BJ (cell line): ENCODE data around the gene C1QTNF1. TPM values are rescaled to one million over a fixed set of nuclear protein-coding genes. Genes with fewer than 3 reads are reported as not detected.
A peak's percentile ranks its signal among the peaks of the same experiment; 100 is the strongest.

Experiments used
- CTCF ChIA-PET: fragments of 350-600 bp; formaldehyde crosslinking; extraction: SDS; loops from one replicate; lab custom pipeline; 2021; ENCODE audit warnings: antibody characterized with exemption, inconsistent platforms; lab: Yijun Ruan, JAX
- POLR2A ChIA-PET: fragments of 300-600 bp; sonication (Branson Sonifier 250); formaldehyde crosslinking; extraction: SDS; loops from one replicate; lab custom pipeline; 2021; ENCODE audit warnings: antibody characterized with exemption; lab: Charles Lee
- DNase-seq: peaks from one replicate; pipeline ENCODE4 v3.0.0-alpha.2; 2011; ENCODE audit warnings: low read depth
- H3K27me3 ChIP-seq: 2 replicates; pipeline ENCODE4 v1.6.0; 2011; ENCODE audit warnings: low read length; ENCODE audit not compliant: control insufficient read depth, insufficient read depth
- H3K36me3 ChIP-seq: 2 replicates; pipeline ENCODE4 v1.5.1; 2011; ENCODE audit warnings: low read length; ENCODE audit not compliant: control insufficient read depth, insufficient read depth
- H3K4me3 ChIP-seq: 2 replicates; pipeline ENCODE4 v1.5.1; 2011; ENCODE audit warnings: low read depth, mild to moderate bottlenecking, control low read depth, low read length
- CTCF ChIP-seq: IDR thresholded peaks from 2 replicates; pipeline ENCODE4 v1.5.1; 2011; ENCODE audit warnings: low read depth, mild to moderate bottlenecking, control low read depth, inconsistent platforms, low read length, moderate library complexity; ENCODE audit not compliant: insufficient read depth
- polyA plus RNA-seq: library from polyadenylated mRNA; depleted of rRNA; stranded (reverse); fragments of >200 nt; gene quantifications from 2 replicates; pipeline ENCODE4 v1.2.3, GENCODE V29; 2011

Gene C1QTNF1
- polyA plus RNA-seq, 1 experiment = 20.7 TPM

DNA sequence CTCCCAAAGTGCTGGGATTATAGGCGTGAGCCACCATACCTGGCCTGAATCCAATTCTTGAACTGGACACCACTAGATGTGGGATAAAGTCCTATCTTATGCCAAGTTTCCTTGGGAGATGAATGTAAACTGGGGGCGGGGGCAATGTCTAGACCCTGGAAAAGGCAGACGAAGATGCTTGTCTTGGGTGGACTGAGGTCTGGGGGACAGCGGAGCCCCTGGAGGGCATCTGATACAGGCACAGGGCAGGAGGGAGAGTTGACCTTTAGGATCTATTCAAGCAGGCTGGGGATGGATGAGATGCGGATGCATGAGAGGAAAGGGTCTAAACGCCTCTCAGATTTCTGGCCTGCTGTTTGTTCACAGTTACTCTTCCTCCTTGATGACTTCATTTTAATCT lies 11.7 kb downstream of the C1QTNF1 start:
- ChIA-PET POLR2A (no interaction called here), CTCF (interaction anchor here (1.2 to 3.1 kb wide), 7 partner anchors 8 to 358 kb away, joined by 3 to 22 read pairs (median 7); no protein-coding TSS in a partner anchor)
- DNase-seq = no peak
- H3K27me3 ChIP-seq = no peaks in the 10 kb centered on the region
- H3K36me3 ChIP-seq = no peaks in the 10 kb centered on the region
- TF ChIP-seq CTCF = no peak
- H3K4me3 ChIP-seq = no peak overlapping the region

GRCh38 chr17:79036181-79036580 lies 12.2 kb downstream of the C1QTNF1 start:
- TF ChIP-seq CTCF = no peak

GRCh38 chr17:79036596-79036995 lies 12.6 kb downstream of the C1QTNF1 start:
- no peak for TF ChIP-seq CTCF
- POLR2A ChIA-PET = no interaction called here
- Histone ChIP-seq H3K27me3 (no peaks in the 10 kb centered on the region), H3K4me3 (no peak overlapping the region), H3K36me3 (no peaks in the 10 kb centered on the region)
- CTCF ChIA-PET = interaction anchor here (1.1 to 3.1 kb wide), 8 partner anchors 9 to 357 kb away, joined by 3 to 22 read pairs (median 6); no protein-coding TSS in a partner anchor
- peak; percentile 80 for DNase-seq

More at GRCh38 chr17:79036181-79036580, 12.2 kb downstream of the C1QTNF1 start:
- no peaks in the 10 kb centered on the region for H3K36me3 ChIP-seq
- ChIA-PET POLR2A (no interaction called here), CTCF (interaction anchor here (1.1 to 3.1 kb wide), 7 partner anchors 9 to 357 kb away, joined by 3 to 22 read pairs (median 7); no protein-coding TSS in a partner anchor)
- no peaks in the 10 kb centered on the region for H3K27me3 ChIP-seq
- DNase-seq = no peak
- H3K4me3 ChIP-seq = no peak overlapping the region

- DNase-seq = peak; percentile 84
- TF ChIP-seq CTCF = no peak
- ChIA-PET POLR2A (no interaction called here), CTCF (interaction anchor here (0.7 to 3.1 kb wide), 5 partner anchors 11 to 354 kb away, joined by 3 to 22 read pairs (median 3); no protein-coding TSS in a partner anchor)
- Histone ChIP-seq H3K27me3 (no peaks in the 10 kb centered on the region), H3K36me3 (no peaks in the 10 kb centered on the region), H3K4me3 (no peak overlapping the region)
Observed at GRCh38 chr17:79038545-79039135, 14.7 kb downstream of the C1QTNF1 start.

DNA sequence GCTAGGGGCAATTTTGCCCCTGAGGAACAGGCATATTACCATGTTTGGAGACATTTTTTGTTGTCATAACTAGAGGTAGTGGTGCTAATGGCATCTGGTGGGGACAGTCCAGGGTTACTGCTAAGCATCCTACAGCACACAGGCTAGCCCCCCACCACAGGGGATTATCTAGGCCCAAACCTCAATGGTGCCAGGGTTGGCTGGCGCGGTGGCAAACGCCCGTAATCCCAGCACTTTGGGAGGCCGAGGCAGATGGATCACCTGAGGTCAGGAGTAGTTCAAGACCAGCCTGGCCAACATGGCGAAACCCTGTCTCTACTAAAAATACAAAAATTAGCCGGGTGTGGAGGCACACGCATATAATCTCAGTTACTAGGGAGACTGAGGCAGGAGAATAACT lies 15.2 kb downstream of the C1QTNF1 start:
- ChIA-PET CTCF (interaction anchor here (0.7 to 3.8 kb wide), 3 partner anchors 48 to 354 kb away, joined by 3 to 24 read pairs (median 3); no protein-coding TSS in a partner anchor), POLR2A (no interaction called here)
- Histone ChIP-seq H3K4me3 (no peak overlapping the region), H3K27me3 (no peaks in the 10 kb centered on the region), H3K36me3 (no peaks in the 10 kb centered on the region)
- no peak for TF ChIP-seq CTCF
- no peak for DNase-seq
